ENCODE results near the gene LASP1. TPM values are rescaled to one million over a fixed set of nuclear protein-coding genes. Genes with fewer than 3 reads are reported as not detected.
"Not testable (repeated sequence)": the region's sequence is repeated elsewhere in the genome, so short reads cannot be mapped to it uniquely, and the experiment has no call there.

The LASP1 gene
- total RNA-seq, 3 donors from 2014 or later, result 88.7 to 145 (median 92.8) TPM

GRCh38 chr17:38943607-38944006 is 73.7 kb downstream of the LASP1 start:
- DNase-seq (ENCODE audit: low spot score in 2 of 2), result no peak
- Histone ChIP-seq H3K4me1 (no peaks in the 10 kb centered on the region), H3K27me3 (no peaks in the 10 kb centered on the region), H3K36me3 (no peaks in the 10 kb centered on the region), H3K9me3 (no peaks in the 10 kb centered on the region), H3K4me3 (no peak overlapping the region), H3K27ac (no peak overlapping the region)
- intact Hi-C loops (cut with DNase I; ENCODE audit: low total_unique reads), result no loop called here
- TF ChIP-seq POLR2A (IDR thresholded peaks at IDR 0.05), result no peak
- TF ChIP-seq CTCF (IDR thresholded peaks at IDR 0.05), result no peak
- no peak for TF ChIP-seq POLR2AphosphoS5 (IDR thresholded peaks at IDR 0.05)

- DNase-seq (ENCODE audit: low spot score in 2 of 2), result no peak
- Histone ChIP-seq H3K4me1 (no peaks in the 10 kb centered on the region), H3K4me3 (no peak overlapping the region), H3K27ac (no peak overlapping the region), H3K9me3 (no peaks in the 10 kb centered on the region), H3K27me3 (no peaks in the 10 kb centered on the region), H3K36me3 (no peaks in the 10 kb centered on the region)
- intact Hi-C loops (cut with DNase I; ENCODE audit: low total_unique reads), result no loop called here
- TF ChIP-seq CTCF (IDR thresholded peaks at IDR 0.05) (no peak), POLR2A (IDR thresholded peaks at IDR 0.05) (no peak), POLR2AphosphoS5 (IDR thresholded peaks at IDR 0.05) (no peak)
These were observed 77.3 kb downstream of the LASP1 start for GRCh38 chr17:38947189-38947588.

GRCh38 chr17:38953800-38954199 is 83.9 kb downstream of the LASP1 start:
- H3K27ac ChIP-seq; DNase-seq (ENCODE audit: low spot score in 2 of 2); intact Hi-C loops (cut with DNase I; ENCODE audit: low total_unique reads); H3K9me3 ChIP-seq; H3K4me1 ChIP-seq; H3K4me3 ChIP-seq; H3K27me3 ChIP-seq; H3K36me3 ChIP-seq: not testable (repeated sequence)

- intact Hi-C loops (cut with DNase I; ENCODE audit: low total_unique reads), result no loop called here
- DNase-seq (ENCODE audit: low spot score in 2 of 2), result no peak
- Histone ChIP-seq H3K27me3 (no peaks in the 10 kb centered on the region), H3K27ac (no peak overlapping the region), H3K9me3 (no peaks in the 10 kb centered on the region), H3K4me1 (no peaks in the 10 kb centered on the region), H3K4me3 (no peak overlapping the region), H3K36me3 (no peaks in the 10 kb centered on the region)
- TF ChIP-seq POLR2AphosphoS5 (IDR thresholded peaks at IDR 0.05) (no peak), CTCF (IDR thresholded peaks at IDR 0.05) (no peak), POLR2A (IDR thresholded peaks at IDR 0.05) (no peak)
These were observed 88.5 kb downstream of the LASP1 start for GRCh38 chr17:38958326-38958725.

GRCh38 chr17:38958756-38959155 is 88.9 kb downstream of the LASP1 start:
- H3K36me3 ChIP-seq, result no peaks in the 10 kb centered on the region
- no peaks in the 10 kb centered on the region for H3K4me1 ChIP-seq
- intact Hi-C loops (cut with DNase I; ENCODE audit: low total_unique reads), result no loop called here
- DNase-seq (ENCODE audit: low spot score in 2 of 2), result no peak
- H3K27ac ChIP-seq, result no peak overlapping the region
- no peak overlapping the region for H3K4me3 ChIP-seq
- no peaks in the 10 kb centered on the region for H3K9me3 ChIP-seq
- H3K27me3 ChIP-seq, result no peaks in the 10 kb centered on the region
- TF ChIP-seq POLR2AphosphoS5 (IDR thresholded peaks at IDR 0.05), result no peak
- no peak for TF ChIP-seq POLR2A (IDR thresholded peaks at IDR 0.05)
- no peak for TF ChIP-seq CTCF (IDR thresholded peaks at IDR 0.05)

- Histone ChIP-seq H3K27ac (no peak overlapping the region), H3K9me3 (no peaks in the 10 kb centered on the region), H3K36me3 (no peaks in the 10 kb centered on the region), H3K4me1 (no peaks in the 10 kb centered on the region), H3K27me3 (no peaks in the 10 kb centered on the region), H3K4me3 (no peak overlapping the region)
- no peak for TF ChIP-seq POLR2A (IDR thresholded peaks at IDR 0.05)
- TF ChIP-seq CTCF (IDR thresholded peaks at IDR 0.05), result no peak
- TF ChIP-seq POLR2AphosphoS5 (IDR thresholded peaks at IDR 0.05), result no peak
- intact Hi-C loops (cut with DNase I; ENCODE audit: low total_unique reads), result no loop called here
- DNase-seq (ENCODE audit: low spot score in 2 of 2), result no peak
These were observed 89.7 kb downstream of the LASP1 start for GRCh38 chr17:38959508-38959907.
